Measurements from ENCODE around the gene RSPH6A. TPM values are rescaled to one million over a fixed set of nuclear protein-coding genes. Genes with fewer than 3 reads are reported as not detected.

Gene RSPH6A
- total and polyA plus RNA-seq, 2 of the 4 experiments (the other 2 are of a cell fraction) = under 0.01 to 0.09 TPM

DNA sequence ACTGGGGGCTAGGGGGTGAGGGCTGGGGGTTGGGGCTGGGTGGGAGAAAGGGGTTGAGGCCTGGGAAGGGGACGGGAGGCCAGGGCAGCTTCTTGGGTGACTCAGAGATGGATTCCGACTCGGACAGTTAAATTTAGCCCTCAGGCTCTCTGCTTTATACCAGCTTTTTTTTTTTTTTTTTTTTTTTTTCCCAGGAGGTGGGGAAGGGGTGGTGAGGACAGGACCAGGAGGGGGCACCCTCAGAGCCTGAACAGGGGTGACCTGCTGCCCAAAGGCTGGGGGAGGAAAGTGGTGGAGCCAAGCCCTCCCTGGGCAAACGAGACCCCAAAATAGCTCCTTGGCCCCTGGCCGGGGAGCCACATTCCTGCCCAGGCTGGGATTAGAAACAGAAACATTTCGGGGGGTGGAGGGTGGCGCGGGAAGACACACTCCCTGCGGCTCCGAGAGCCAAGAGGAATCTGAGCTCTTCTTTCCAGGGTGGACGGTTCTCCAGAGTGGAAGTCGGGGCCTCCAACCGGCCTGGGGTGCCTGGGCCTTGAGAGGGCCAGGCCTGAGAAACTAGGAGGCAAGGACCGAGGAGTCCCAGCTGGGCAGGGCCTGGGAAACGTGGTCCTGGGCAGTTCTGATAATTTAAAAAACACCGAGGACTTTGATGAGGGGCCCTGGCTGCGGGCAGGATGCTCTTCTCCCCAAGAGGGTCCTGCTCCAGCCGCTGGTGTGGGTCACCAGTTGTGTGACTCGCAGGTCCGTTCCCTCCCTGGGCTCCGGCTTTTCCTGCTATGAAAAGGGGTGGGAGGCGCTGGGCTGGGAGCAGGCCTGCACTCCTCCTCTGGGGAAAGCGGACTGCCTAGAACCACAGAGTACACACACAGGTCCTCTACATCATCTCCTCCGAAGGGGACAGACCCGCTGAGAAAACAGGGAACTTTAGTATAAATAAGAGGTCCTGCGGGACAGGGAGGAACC, 32.0 kb downstream of the RSPH6A start:
- peak; percentile 62 for ATAC-seq (ENCODE audit: low read depth)
- Histone ChIP-seq H3K9me1 (ENCODE audit: insufficient read depth, low read length) (peaks cover 19% of the 10 kb centered on the region), H3K27me3 (ENCODE audit: control insufficient read depth, insufficient read depth, low read length) (no peaks in the 10 kb centered on the region), H2AK9ac (replicated peaks; ENCODE audit: low read depth, low read length, poor library complexity) (peak overlapping the region; percentile 94), H2BK15ac (ENCODE audit: low read depth, low read length) (peak overlapping the region; percentile 30; the same call in 1 of the 3 replicates), H3K4me2 (ENCODE audit: low read depth, low read length) (peak overlapping the region; percentile 81), H3K9ac (ENCODE audit: low read depth, low read length) (peak overlapping the region; percentile 66), H2AK5ac (ENCODE audit: low read depth, low read length) (peak overlapping the region; percentile 88; the same call in 1 of the 2 replicates), H3K18ac (ENCODE audit: low read depth, low read length) (peak overlapping the region; percentile 87), H3K56ac (ENCODE audit: extremely low read depth, insufficient read depth, low read length) (peak overlapping the region; percentile 50; the same call in 1 of the 2 replicates), H3K4me1 (ENCODE audit: control insufficient read depth, insufficient read depth, low read length) (peaks cover 30% of the 10 kb centered on the region), H3K4ac (ENCODE audit: low read depth, low read length) (peak overlapping the region; percentile 96), H4K5ac (ENCODE audit: low read depth, low read length) (peak overlapping the region; percentile 48), H3K23ac (ENCODE audit: low read depth, low read length) (peak overlapping the region; percentile 88), H4K91ac (ENCODE audit: insufficient read depth, low read depth, low read length) (peak overlapping the region; percentile 86), H2BK120ac (ENCODE audit: low read depth, low read length) (peak overlapping the region; percentile 96), H4K8ac (ENCODE audit: low read depth in 2 of 2, low read length in 2 of 2) (peak overlapping the region; percentile 18 to 85; a peak in 3 of 4 replicates), H4K20me1 (ENCODE audit: insufficient read depth, low read length) (peaks cover 27% of the 10 kb centered on the region), H3K27ac (ENCODE audit: insufficient read depth, low read length) (peak overlapping the region; percentile 94), H3K14ac (replicated peaks; ENCODE audit: low read depth, low read length) (peak overlapping the region; percentile 96), H2AFZ (replicated peaks; ENCODE audit: low read length, poor library complexity) (peak overlapping the region; percentile 81), H2BK20ac (ENCODE audit: low read depth, low read length) (peak overlapping the region; percentile 93), H3K36me3 (ENCODE audit: control insufficient read depth, insufficient read depth, low read length) (peaks cover 44% of the 10 kb centered on the region), H3K4me3 (ENCODE audit: insufficient read depth, low read depth, low read length) (no peak overlapping the region), H3K79me1 (ENCODE audit: low read depth in 1 of 2, low read length in 2 of 2) (peaks cover 33 to 83% of the 10 kb centered on the region in 2 experiments), H3K9me3 (ENCODE audit: control insufficient read depth, insufficient read depth, low read length) (no peaks in the 10 kb centered on the region), H2BK5ac (ENCODE audit: low read depth, low read length, poor library complexity, severe bottlenecking) (peak overlapping the region; percentile 94)
- intact Hi-C loops (cut with micrococcal nuclease) = no loop called here
- CTCF ChIA-PET = interaction anchor here (0.5 to 1.6 kb wide), 6 partner anchors 12 to 338 kb away, joined by 3 to 9 read pairs (median 3); partner anchors contain the start of gene SIX5
- dilution Hi-C loops (cut with HindIII; ENCODE audit: low sequenced_read_pairs, unreplicated experiment) = no loop called here
- TF ChIP-seq, protein P1, sequence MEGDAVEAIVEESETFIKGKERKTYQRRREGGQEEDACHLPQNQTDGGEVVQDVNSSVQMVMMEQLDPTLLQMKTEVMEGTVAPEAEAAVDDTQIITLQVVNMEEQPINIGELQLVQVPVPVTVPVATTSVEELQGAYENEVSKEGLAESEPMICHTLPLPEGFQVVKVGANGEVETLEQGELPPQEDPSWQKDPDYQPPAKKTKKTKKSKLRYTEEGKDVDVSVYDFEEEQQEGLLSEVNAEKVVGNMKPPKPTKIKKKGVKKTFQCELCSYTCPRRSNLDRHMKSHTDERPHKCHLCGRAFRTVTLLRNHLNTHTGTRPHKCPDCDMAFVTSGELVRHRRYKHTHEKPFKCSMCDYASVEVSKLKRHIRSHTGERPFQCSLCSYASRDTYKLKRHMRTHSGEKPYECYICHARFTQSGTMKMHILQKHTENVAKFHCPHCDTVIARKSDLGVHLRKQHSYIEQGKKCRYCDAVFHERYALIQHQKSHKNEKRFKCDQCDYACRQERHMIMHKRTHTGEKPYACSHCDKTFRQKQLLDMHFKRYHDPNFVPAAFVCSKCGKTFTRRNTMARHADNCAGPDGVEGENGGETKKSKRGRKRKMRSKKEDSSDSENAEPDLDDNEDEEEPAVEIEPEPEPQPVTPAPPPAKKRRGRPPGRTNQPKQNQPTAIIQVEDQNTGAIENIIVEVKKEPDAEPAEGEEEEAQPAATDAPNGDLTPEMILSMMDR (conservative IDR thresholded peaks at IDR 0.05; ENCODE audit: low read depth, low read length) = 0 out of 2 replicates have a peak, but pooled peaks have one; percentile 15
- TF ChIP-seq MAZ (IDR thresholded peaks at IDR 0.05; ENCODE audit: borderline replicate concordance, low read depth, low read length) (0 out of 2 replicates have a peak, but pooled peaks have one; percentile 17), MAFK (IDR thresholded peaks at IDR 0.05; ENCODE audit: low read depth, low read length) (no peak)
- POLR2A ChIA-PET (ENCODE audit: unreplicated experiment) = interaction anchor here (0.5 to 1.6 kb wide), 7 partner anchors 9 to 34 kb away, joined by 3 to 16 read pairs (median 11); partner anchors contain the start of genes DMWD and SIX5
- WGBS, 2 experiments (ENCODE audit: extremely low coverage in 2 of 2, insufficient read length in 1 of 2) = 15% methylated on average over 6 of the region's 26 CpGs; no CpG with 5 or more reads in 1 of the 2 experiments
- in situ Hi-C loops (cut with MboI; ENCODE audit: low sequenced_read_pairs) = no loop called here
- DNase-seq = peak; percentile 71
- TSS peak; percentile 31 for BruUV-seq (replicated peaks)

All from IMR-90 (cell line).